Forelimb muscle (tissue), 1 donor: ENCODE measurements around the gene PCP4L1. TPM values are rescaled to one million over a fixed set of nuclear protein-coding genes. Genes with fewer than 3 reads are reported as not detected.
"Not testable (repeated sequence)": the region's sequence is repeated elsewhere in the genome, so short reads cannot be mapped to it uniquely, and the experiment has no call there.

Experiments used
- DNase-seq: peaks from one replicate; pipeline ENCODE4 v3.0.0-alpha.2; 2013; ENCODE audit warnings: low read depth
- polyA plus RNA-seq: library from polyadenylated mRNA; unstranded; fragments of 120-200 nt; gene quantifications from one replicate; pipeline ENCODE4 v1.2.1, GENCODE V29; 2013; ENCODE audit not compliant: insufficient read length

The PCP4L1 gene
- polyA plus RNA-seq, 1 donor = 0.38 TPM

GRCh38 chr1:161228032-161228431, 30.5 kb upstream of the PCP4L1 start:
- DNase-seq = no peak

- no peak for DNase-seq
Measured at GRCh38 chr1:161229896-161230295, 28.6 kb upstream of the PCP4L1 start.

DNA sequence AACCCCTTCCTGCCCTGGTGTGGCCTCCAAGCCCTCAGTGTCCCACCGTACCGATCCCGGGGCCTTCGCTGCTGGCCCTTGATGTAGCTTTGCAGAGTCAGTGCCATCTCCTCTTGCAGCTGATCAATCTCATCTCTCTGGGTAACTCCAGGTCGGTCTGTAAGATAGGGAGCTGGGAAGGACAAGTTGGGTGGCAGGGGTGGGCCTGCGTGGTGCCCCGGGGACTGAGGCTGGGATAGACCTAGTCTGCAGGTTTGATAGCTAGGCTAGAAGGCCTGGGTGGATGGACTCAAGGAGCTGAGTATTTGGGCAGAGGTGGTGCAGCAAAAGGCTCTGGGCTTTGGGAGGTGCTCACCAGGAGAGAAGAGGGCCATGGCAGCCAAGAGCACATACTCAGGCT, 27.8 kb upstream of the PCP4L1 start:
- DNase-seq = no peak

GRCh38 chr1:161233102-161233501, 25.4 kb upstream of the PCP4L1 start:
- DNase-seq = no peak

DNA sequence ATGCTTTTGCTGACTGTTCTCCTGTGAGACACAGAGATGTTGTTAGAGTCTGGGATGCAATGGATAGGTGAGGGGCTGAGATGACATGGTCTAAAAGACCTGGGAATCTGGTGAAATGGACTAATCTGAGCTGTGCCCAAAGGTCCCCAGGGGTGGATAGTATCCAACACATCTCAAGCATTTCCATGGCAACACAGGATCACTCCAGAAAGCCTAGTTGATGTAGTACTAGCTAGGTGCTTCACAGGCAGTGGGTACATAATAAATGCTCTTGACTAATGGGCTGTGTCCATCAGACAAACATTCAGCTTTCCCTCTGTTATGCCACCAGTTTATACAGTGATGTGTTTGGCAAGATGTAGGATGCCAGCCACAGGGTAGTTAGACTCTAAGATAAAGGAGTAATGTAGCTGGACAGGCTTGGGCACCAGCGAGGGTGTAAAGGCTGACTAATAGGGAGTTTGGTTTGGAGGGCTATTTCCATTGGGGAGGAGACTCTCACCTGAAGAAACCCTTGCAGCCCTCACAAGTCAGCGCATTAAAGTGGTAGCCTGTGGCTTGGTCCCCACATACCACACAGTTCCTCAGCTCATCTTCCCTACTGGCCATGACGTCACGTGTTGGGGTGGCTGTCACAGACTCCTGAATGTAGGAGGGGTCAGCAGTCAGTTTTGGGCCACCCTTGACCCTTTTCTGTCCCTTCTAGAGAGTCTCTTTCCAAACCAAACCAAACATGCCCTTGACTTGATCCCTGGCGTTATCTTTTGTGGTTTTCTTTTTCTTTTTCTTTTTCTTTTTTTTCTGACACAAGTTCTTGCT, 22.4 kb upstream of the PCP4L1 start:
- no peak for DNase-seq

GRCh38 chr1:161238039-161238473, 20.5 kb upstream of the PCP4L1 start, which contains the start of gene NR1I3:
NR1I3 (minus strand) TSS chr1:161238203; CDS start chr1:161236565, 1,638 bp downstream.
- no peak for DNase-seq

DNA sequence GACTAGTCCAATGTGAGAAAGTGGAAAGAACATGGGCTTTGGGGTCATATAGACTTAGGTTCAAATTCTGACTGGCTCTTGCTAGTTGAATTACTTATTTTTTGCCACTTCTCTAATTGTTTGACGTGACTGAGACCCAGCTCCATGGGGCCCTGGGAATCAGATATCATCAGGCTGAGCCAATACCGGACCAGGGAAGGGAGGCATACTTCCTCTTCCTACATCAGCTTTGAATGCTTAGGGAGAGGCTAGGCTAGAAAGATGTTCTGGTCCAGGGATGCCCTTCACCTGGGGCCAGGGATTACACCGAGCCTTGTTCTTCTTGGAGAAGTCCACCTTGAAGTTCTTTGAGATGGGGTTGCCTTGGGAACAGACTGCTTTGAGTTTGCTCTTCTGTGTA, 16.9 kb upstream of the PCP4L1 start:
- no peak for DNase-seq

- DNase-seq = no peak
Measured at GRCh38 chr1:161242313-161242712, 16.2 kb upstream of the PCP4L1 start.

- no peak for DNase-seq
Measured at GRCh38 chr1:161244888-161245287, 13.7 kb upstream of the PCP4L1 start.

DNA sequence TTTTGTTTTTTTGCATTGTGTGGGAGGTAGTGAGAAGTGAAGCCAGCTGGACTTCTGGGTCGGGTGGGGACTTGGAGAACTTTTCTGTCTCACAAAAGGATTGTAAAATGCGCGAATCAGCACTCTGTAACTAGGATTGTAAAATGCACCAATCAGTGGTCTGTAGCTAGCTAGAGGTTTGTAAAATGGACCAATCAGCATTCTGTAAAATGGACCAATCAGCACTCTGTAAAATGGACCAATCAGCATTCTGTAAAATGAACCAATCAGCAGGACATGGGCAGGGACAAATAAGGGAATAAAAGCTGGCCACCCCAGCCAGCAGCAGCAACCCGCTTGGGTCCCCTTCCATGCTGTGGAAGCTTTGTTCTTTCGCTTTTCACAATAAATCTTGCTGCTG, 8.4 kb upstream of the PCP4L1 start:
- DNase-seq = not testable (repeated sequence)

GRCh38 chr1:161250829-161251228, 7.7 kb upstream of the PCP4L1 start:
- DNase-seq = no peak

DNA sequence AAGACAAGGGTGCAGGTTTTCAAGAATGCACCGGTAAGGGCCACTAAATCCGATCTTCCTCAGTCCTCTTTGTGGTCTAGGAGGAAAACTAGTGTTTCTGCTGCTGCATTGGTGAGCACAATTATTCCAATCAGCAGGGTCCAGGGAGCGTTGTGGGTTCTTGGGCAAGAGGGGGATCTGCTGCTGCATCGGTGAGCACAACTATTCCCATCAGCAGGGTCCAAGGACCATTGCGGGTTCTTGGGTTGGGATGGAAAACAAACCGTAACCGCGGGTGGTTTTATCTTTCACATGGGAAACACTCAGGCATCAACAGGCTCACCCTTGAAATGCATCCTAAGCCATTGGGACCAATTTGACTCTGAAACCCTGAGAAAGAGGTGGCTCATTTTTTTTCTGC, 7.0 kb upstream of the PCP4L1 start:
- no peak for DNase-seq

GRCh38 chr1:161255302-161255701, 3.2 kb upstream of the PCP4L1 start:
- DNase-seq = not testable (repeated sequence)

GRCh38 chr1:161255955-161256520, 2.5 kb upstream of the PCP4L1 start:
- not testable (repeated sequence) for DNase-seq

DNA sequence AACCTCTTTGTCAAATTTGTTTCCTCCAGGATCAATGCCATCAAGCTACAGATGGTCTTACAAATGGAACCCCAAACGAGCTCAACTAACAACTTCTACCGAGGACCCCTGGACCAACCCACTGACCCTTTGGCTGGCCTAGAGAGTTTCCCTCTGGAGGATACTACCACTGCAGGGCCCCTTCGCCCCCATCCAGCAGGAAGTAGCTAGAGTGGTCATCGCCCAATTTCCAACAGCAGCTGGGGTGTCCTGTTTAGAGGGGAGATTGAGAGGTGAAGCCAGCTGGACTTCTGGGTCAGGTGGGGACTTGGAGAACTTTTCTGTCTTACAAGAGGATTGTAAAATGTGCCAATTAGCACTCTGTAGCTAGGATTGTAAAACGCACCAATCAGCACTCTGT, 1.4 kb upstream of the PCP4L1 start:
- DNase-seq = not testable (repeated sequence)

DNA sequence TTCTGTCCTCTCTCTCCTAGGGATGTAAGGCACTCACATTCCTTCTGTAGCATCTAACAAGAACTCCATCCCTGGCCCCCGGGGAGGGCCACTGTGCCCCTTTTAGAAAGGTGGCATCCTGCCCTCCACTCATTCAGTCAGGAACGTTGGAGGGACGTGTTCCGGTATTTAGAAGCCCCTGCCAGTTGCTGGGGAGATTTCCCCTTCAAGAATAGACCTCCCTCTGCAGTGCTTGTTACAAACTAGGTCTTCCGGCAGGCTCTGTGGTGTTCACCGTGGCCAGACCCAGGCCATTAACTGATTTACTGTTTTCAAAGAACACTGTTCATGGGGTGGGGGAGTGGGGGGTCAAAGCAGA, 779 bp downstream of the PCP4L1 start:
- no peak for DNase-seq

- no peak for DNase-seq
Measured at GRCh38 chr1:161259765-161260164, 1.2 kb downstream of the PCP4L1 start.

GRCh38 chr1:161260376-161261260, 2.1 kb downstream of the PCP4L1 start:
- DNase-seq = no peak

GRCh38 chr1:161261261-161262235, 3.0 kb downstream of the PCP4L1 start:
- no peak for DNase-seq

- DNase-seq = no peak
Measured at GRCh38 chr1:161265305-161265704, 6.8 kb downstream of the PCP4L1 start.

DNA sequence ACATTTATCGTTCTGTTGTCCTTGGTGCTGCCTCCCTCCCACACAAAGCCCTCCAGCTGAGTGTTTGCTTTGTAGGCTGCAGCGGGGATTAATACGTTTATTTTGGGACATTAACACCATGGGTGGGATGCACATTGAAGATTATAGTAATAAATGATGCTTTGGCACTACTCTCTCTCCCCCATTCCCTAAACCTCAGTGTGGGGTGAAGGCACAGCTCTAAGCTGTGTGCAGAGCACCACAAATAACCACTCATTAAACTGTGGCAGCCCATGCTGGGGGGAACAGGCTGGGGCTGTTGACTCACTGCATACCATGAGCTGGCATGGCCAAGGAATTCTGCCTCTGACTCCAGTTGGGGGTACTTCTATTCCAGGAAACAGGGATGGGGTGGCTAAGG, 7.7 kb downstream of the PCP4L1 start:
- no peak for DNase-seq
